GM23248 (cell line): Measurements from ENCODE around the gene PRSS50.

Source experiments
- EZH2 ChIP-seq: fragments of 200-600 bp; sonication (generic); IDR thresholded peaks from 2 replicates; pipeline ENCODE4 v1.6.1; 2018; ENCODE audit warnings: antibody characterized with exemption, mild to moderate bottlenecking; ENCODE audit not compliant: insufficient read depth, poor library complexity, severe bottlenecking
- EZH2phosphoT487 ChIP-seq: fragments of 200-600 bp; sonication (generic); IDR thresholded peaks from 2 replicates; pipeline ENCODE4 v1.6.1; 2018; ENCODE audit warnings: antibody characterized with exemption, moderate library complexity, mild to moderate bottlenecking, low read depth; ENCODE audit not compliant: insufficient read depth

DNA sequence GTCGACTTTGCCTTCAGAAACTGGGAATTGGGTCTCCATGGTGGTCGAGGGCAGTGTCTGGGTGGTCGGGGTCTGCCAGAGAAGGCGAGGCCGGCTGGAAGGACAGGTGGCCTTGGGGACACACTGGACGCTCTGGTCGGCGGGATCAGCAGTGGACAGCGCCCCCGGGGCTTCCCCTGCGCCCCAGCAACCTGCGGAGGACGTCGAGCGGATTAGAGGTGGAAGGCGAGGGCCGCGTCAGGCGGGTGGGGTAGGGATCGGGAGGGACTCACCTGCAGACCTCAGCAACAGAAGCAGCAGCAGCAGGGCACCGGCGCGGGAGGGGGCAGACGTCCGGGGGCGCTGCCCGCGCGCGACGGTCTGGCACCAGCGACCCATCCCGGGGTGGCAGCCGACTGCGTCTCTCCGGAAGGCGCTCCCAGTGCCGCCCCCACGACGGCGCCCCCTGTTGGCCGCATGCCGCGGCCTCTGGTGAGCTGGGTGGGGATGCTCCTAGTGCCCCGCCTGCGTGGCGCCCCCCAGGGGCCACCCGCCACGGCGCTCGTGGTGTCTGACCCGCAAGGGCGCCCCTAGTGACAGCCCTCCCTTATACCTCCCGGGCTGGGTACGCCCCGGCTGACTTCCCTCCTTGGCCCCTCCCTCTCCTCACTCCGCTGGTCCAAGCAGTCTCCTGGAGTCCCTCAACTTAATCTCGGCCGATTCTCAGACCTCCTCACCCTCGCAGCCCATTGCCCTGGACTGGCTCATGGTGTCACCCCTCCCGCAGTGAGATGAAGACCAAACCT is at the start of gene PRSS50:
- no peak for TF ChIP-seq EZH2
- TF ChIP-seq EZH2phosphoT487 = no peak
